WTC11 (cell line): ENCODE measurements around the gene KCNT1. TPM values are rescaled to one million over a fixed set of nuclear protein-coding genes. Genes with fewer than 3 reads are reported as not detected.

Experiments
- ATAC-seq: fragments of 200-7000 bp; cut with Tn5 transposase; 2 replicates; pipeline ENCODE4 v1.10.0; 2021; ENCODE audit warnings: mild to moderate bottlenecking, moderate library complexity
- CTCF ChIA-PET: fragments of 300-600 bp; sonication (Branson Sonifier 250); formaldehyde crosslinking; loops from one replicate; lab custom pipeline; 2021; ENCODE audit warnings: antibody characterized with exemption; lab: Charles Lee
- POLR2A ChIA-PET: fragments of 350-600 bp; sonication (Branson Sonifier 250); formaldehyde crosslinking; loops from one replicate; lab custom pipeline; 2021; ENCODE audit warnings: antibody characterized with exemption; lab: Charles Lee
- DNase-seq: peaks from one replicate; pipeline ENCODE4 v3.0.0; 2021; ENCODE audit warnings: low spot score
- H3K27ac Mint-ChIP-seq: 2 replicates; pipeline ENCODE4 v1.8.0; 2021; ENCODE audit warnings: mixed read lengths
- H3K27me3 Mint-ChIP-seq: 2 replicates; pipeline ENCODE4 v1.8.0; 2021; ENCODE audit warnings: low read depth, mild to moderate bottlenecking, moderate library complexity, mixed read lengths
- H3K36me3 Mint-ChIP-seq: 2 replicates; pipeline ENCODE4 v1.8.0; 2021; ENCODE audit warnings: mixed read lengths
- H3K4me1 Mint-ChIP-seq: 2 replicates; pipeline ENCODE4 v1.8.0; 2022; ENCODE audit warnings: mixed read lengths
- H3K4me3 Mint-ChIP-seq: 2 replicates; pipeline ENCODE4 v1.8.0; 2021; ENCODE audit warnings: mild to moderate bottlenecking, moderate library complexity, mixed read lengths
- H3K9me3 Mint-ChIP-seq: 2 replicates; pipeline ENCODE4 v1.8.0; 2021; ENCODE audit warnings: mixed read lengths
- AFF4 ChIP-seq: sonication (generic); formaldehyde crosslinking; IDR thresholded peaks from 2 replicates; pipeline ENCODE4 v1.8.1; 2023; ENCODE audit warnings: mild to moderate bottlenecking, missing genetic modification reagents, borderline replicate concordance
- ATF3 ChIP-seq: sonication (generic); formaldehyde crosslinking; conservative IDR thresholded peaks from 2 replicates; pipeline ENCODE4 v1.8.1; 2022; ENCODE audit warnings: mild to moderate bottlenecking, missing genetic modification reagents
- CREB1 ChIP-seq: sonication (generic); formaldehyde crosslinking; IDR thresholded peaks from 2 replicates; pipeline ENCODE4 v1.8.0; 2023; ENCODE audit warnings: mild to moderate bottlenecking, missing genetic modification reagents
- E2F1 ChIP-seq: sonication (generic); formaldehyde crosslinking; IDR thresholded peaks from 2 replicates; pipeline ENCODE4 v1.8.0; 2022; ENCODE audit warnings: mild to moderate bottlenecking, missing genetic modification reagents
- ELF4 ChIP-seq: sonication (generic); formaldehyde crosslinking; IDR thresholded peaks from 2 replicates; pipeline ENCODE4 v1.8.1; 2022; ENCODE audit warnings: low read depth, mild to moderate bottlenecking, moderate library complexity, missing genetic modification reagents
- ESRRA ChIP-seq: sonication (generic); formaldehyde crosslinking; IDR thresholded peaks from 2 replicates; pipeline ENCODE4 v1.8.1; 2022; ENCODE audit warnings: mild to moderate bottlenecking, missing genetic modification reagents, borderline replicate concordance
- ETV6 ChIP-seq: sonication (generic); formaldehyde crosslinking; IDR thresholded peaks from 2 replicates; pipeline ENCODE4 v1.8.1; 2022; ENCODE audit warnings: mild to moderate bottlenecking, missing genetic modification reagents
- GABPB1 ChIP-seq: sonication (generic); formaldehyde crosslinking; IDR thresholded peaks from 2 replicates; pipeline ENCODE4 v1.8.1; 2023; ENCODE audit warnings: mild to moderate bottlenecking, missing genetic modification reagents
- HMGXB4 ChIP-seq: sonication (generic); formaldehyde crosslinking; IDR thresholded peaks from 2 replicates; pipeline ENCODE4 v1.8.1; 2023; ENCODE audit warnings: mild to moderate bottlenecking, moderate library complexity, missing genetic modification reagents
- IRF2 ChIP-seq: sonication (generic); formaldehyde crosslinking; IDR thresholded peaks from 2 replicates; pipeline ENCODE4 v1.8.0; 2022; ENCODE audit warnings: low read depth, missing genetic modification reagents, borderline replicate concordance
- NFATC4 ChIP-seq: fragments of 250-450 bp; sonication (Bioruptor Pico); IDR thresholded peaks from 2 replicates; pipeline ENCODE4 v1.9.0; 2021; ENCODE audit warnings: mild to moderate bottlenecking
- NR1H2 ChIP-seq: sonication (generic); formaldehyde crosslinking; IDR thresholded peaks from 2 replicates; pipeline ENCODE4 v1.9.0; 2021; ENCODE audit warnings: mild to moderate bottlenecking, moderate library complexity, missing genetic modification reagents
- NR2C2 ChIP-seq: sonication (generic); formaldehyde crosslinking; IDR thresholded peaks from 2 replicates; pipeline ENCODE4 v1.8.0; 2022; ENCODE audit warnings: mild to moderate bottlenecking, missing genetic modification reagents
- NR3C1 ChIP-seq: sonication (generic); formaldehyde crosslinking; conservative IDR thresholded peaks from 2 replicates; pipeline ENCODE4 v1.8.1; 2023; ENCODE audit warnings: low read depth, mild to moderate bottlenecking, missing genetic modification reagents
- SMAD3 ChIP-seq: sonication (generic); formaldehyde crosslinking; IDR thresholded peaks from 2 replicates; pipeline ENCODE4 v1.8.0; 2022; ENCODE audit warnings: missing genetic modification reagents, mild to moderate bottlenecking, borderline replicate concordance
- ZMAT4 ChIP-seq: fragments of 250-450 bp; sonication (Bioruptor Pico); IDR thresholded peaks from 2 replicates; pipeline ENCODE4 v1.9.0; 2021; ENCODE audit warnings: mild to moderate bottlenecking
- ZNF219 ChIP-seq: sonication (generic); formaldehyde crosslinking; IDR thresholded peaks from 2 replicates; pipeline ENCODE4 v1.8.0; 2023; ENCODE audit warnings: missing genetic modification reagents, mild to moderate bottlenecking, borderline replicate concordance
- ZNF416 ChIP-seq: fragments of 250-450 bp; sonication (Bioruptor Pico); IDR thresholded peaks from 2 replicates; pipeline ENCODE4 v1.9.0; 2021; ENCODE audit warnings: mild to moderate bottlenecking, inconsistent platforms
- ZSCAN18 ChIP-seq: fragments of 250-450 bp; sonication (Bioruptor Pico); IDR thresholded peaks from 2 replicates; pipeline ENCODE4 v2.1.2; 2022; ENCODE audit warnings: mild to moderate bottlenecking, moderate library complexity
- total RNA-seq: library from RNA; stranded (reverse); gene quantifications from 3 replicates; pipeline ENCODE4 v1.2.3, GENCODE V29; 2021

Gene KCNT1
- total RNA-seq, 1 experiment from 2014 or later, result 0.13 TPM

- no peak for TF ChIP-seq AFF4 (CRISPR knock-in tag)
- no peak for TF ChIP-seq IRF2 (CRISPR knock-in tag)
- TF ChIP-seq ZNF219 (CRISPR knock-in tag), result no peak
- no peak for TF ChIP-seq ZSCAN18 (CRISPR knock-in tag)
- TF ChIP-seq ESRRA (CRISPR knock-in tag), result no peak
- no peak for TF ChIP-seq NR1H2 (CRISPR knock-in tag)
- no peak for TF ChIP-seq NR2C2 (CRISPR knock-in tag)
- TF ChIP-seq ZMAT4 (CRISPR knock-in tag), result no peak
- no peak for TF ChIP-seq NR3C1 (CRISPR knock-in tag)
- no peak for TF ChIP-seq E2F1 (CRISPR knock-in tag)
- no peak for TF ChIP-seq ELF4
- no peak for TF ChIP-seq CREB1 (CRISPR knock-in tag)
These were observed 71.7 kb downstream of the KCNT1 start (continued) for GRCh38 chr9:135773530-135774238.

- Mint-ChIP-seq H3K9me3 (no peaks in the 10 kb centered on the region), H3K27ac (no peak overlapping the region), H3K4me1 (no peaks in the 10 kb centered on the region), H3K36me3 (no peaks in the 10 kb centered on the region), H3K4me3 (no peak overlapping the region), H3K27me3 (no peaks in the 10 kb centered on the region)
- CTCF ChIA-PET, result no interaction called here
- POLR2A ChIA-PET, result no interaction called here
- no peak for ATAC-seq
- TF ChIP-seq ATF3 (no peak), NFATC4 (CRISPR knock-in tag) (no peak)
- DNase-seq, result no peak
These were observed 72.3 kb downstream of the KCNT1 start for GRCh38 chr9:135774239-135774747.

GRCh38 chr9:135774794-135775525 is 73.0 kb downstream of the KCNT1 start:
- no peak for DNase-seq
- Mint-ChIP-seq H3K4me1 (no peaks in the 10 kb centered on the region), H3K9me3 (no peaks in the 10 kb centered on the region), H3K27me3 (no peaks in the 10 kb centered on the region), H3K27ac (peak overlapping the region; percentile 34), H3K4me3 (no peak overlapping the region), H3K36me3 (no peaks in the 10 kb centered on the region)
- ChIA-PET CTCF (interaction anchor here (1.2 kb wide), 1 partner anchor 13 kb away, joined by 3 read pairs; no protein-coding TSS in a partner anchor), POLR2A (no interaction called here)
- no peak for ATAC-seq
- TF ChIP-seq HMGXB4 (CRISPR knock-in tag) (no peak), SMAD3 (no peak), AFF4 (CRISPR knock-in tag) (no peak), ETV6 (CRISPR knock-in tag) (no peak), ZNF416 (CRISPR knock-in tag) (no peak), GABPB1 (CRISPR knock-in tag) (no peak)
